ENCODE data around the gene SYNGR3. TPM values are rescaled to one million over a fixed set of nuclear protein-coding genes. Genes with fewer than 3 reads are reported as not detected.
A peak's percentile ranks its signal among the peaks of the same experiment; 100 is the strongest.
"Not testable (repeated sequence)": the region's sequence is repeated elsewhere in the genome, so short reads cannot be mapped to it uniquely, and the experiment has no call there.

The SYNGR3 gene
- total and polyA plus RNA-seq, 10 donors: 0.85 to 11.4 (median 2.8) TPM

GRCh38 chr16:1950047-1950446 lies 39.7 kb upstream of the SYNGR3 start:
- H3K27me3 ChIP-seq (replicated peaks in 1 of 7): peaks cover 0 to 9% (median 0%) of the 10 kb centered on the region in 7 donors
- no peak overlapping the region for H3K4me3 ChIP-seq
- no peak overlapping the region for H3K27ac ChIP-seq
- no peaks in the 10 kb centered on the region for H3K4me1 ChIP-seq
- no peaks in the 10 kb centered on the region for H3K36me3 ChIP-seq
- intact Hi-C loops (cut with DNase I; ENCODE audit: low total_unique reads): no loop called here
- WGBS, 5 donors: 72 to 85% (median 76%) methylated on average over 7 of the region's 7 CpGs
- TF ChIP-seq POLR2A (IDR thresholded peaks at IDR 0.05) (no peak), POLR2AphosphoS5 (IDR thresholded peaks at IDR 0.05) (no peak), CTCF (IDR thresholded peaks at IDR 0.05 in 8 of 11, conservative IDR thresholded peaks at IDR 0.05 in 3 of 11) (no peak)
- no peak for DNase-seq
- H3K9me3 ChIP-seq: no peaks in the 10 kb centered on the region

GRCh38 chr16:1950559-1950958 lies 39.2 kb upstream of the SYNGR3 start:
- DNase-seq: no peak
- intact Hi-C loops (cut with DNase I; ENCODE audit: low total_unique reads): no loop called here
- no peak overlapping the region for H3K4me3 ChIP-seq
- peaks cover 0 to 10% (median 0%) of the 10 kb centered on the region in 7 donors for H3K27me3 ChIP-seq (replicated peaks in 1 of 7)
- H3K4me1 ChIP-seq: no peaks in the 10 kb centered on the region
- no peaks in the 10 kb centered on the region for H3K9me3 ChIP-seq
- H3K36me3 ChIP-seq: no peaks in the 10 kb centered on the region
- no peak overlapping the region for H3K27ac ChIP-seq
- TF ChIP-seq POLR2AphosphoS5 (IDR thresholded peaks at IDR 0.05) (no peak), CTCF (IDR thresholded peaks at IDR 0.05 in 8 of 11, conservative IDR thresholded peaks at IDR 0.05 in 3 of 11) (no peak)
- 77 to 89% (median 88%) methylated on average over 6 to 19 of the region's 19 CpGs for WGBS, 5 donors

GRCh38 chr16:1953734-1954133 lies 36.0 kb upstream of the SYNGR3 start:
- Histone ChIP-seq H3K27ac (no peak overlapping the region), H3K27me3 (replicated peaks in 1 of 7) (peaks cover 0 to 10% (median 0%) of the 10 kb centered on the region in 7 donors), H3K4me3 (no peak overlapping the region), H3K9me3 (no peaks in the 10 kb centered on the region), H3K36me3 (no peaks in the 10 kb centered on the region), H3K4me1 (peaks cover 0 to 5% (median 2%) of the 10 kb centered on the region in 6 donors)
- 83 to 90% (median 88%) methylated on average over 22 of the region's 22 CpGs for WGBS, 5 donors
- intact Hi-C loops (cut with DNase I; ENCODE audit: low total_unique reads): no loop called here
- peak; percentile 69 for DNase-seq
- TF ChIP-seq CTCF (IDR thresholded peaks at IDR 0.05 in 8 of 11, conservative IDR thresholded peaks at IDR 0.05 in 3 of 11) (no peak), POLR2AphosphoS5 (IDR thresholded peaks at IDR 0.05) (no peak), POLR2A (IDR thresholded peaks at IDR 0.05) (no peak)

GRCh38 chr16:1957434-1958142 lies 32.2 kb upstream of the SYNGR3 start:
- 83 to 93% (median 89%) methylated on average over 16 to 22 of the region's 22 CpGs for WGBS, 5 donors
- DNase-seq; H3K27me3 ChIP-seq (replicated peaks in 1 of 7); H3K27ac ChIP-seq; intact Hi-C loops (cut with DNase I; ENCODE audit: low total_unique reads); H3K4me3 ChIP-seq; H3K9me3 ChIP-seq: not testable (repeated sequence)
- Histone ChIP-seq H3K36me3 (peaks cover 0 to 20% (median 17%) of the 10 kb centered on the region in 6 donors), H3K4me1 (peaks cover 8 to 42% (median 38%) of the 10 kb centered on the region in 6 donors)

- DNase-seq; H3K4me3 ChIP-seq; H3K9me3 ChIP-seq; intact Hi-C loops (cut with DNase I; ENCODE audit: low total_unique reads); H3K27ac ChIP-seq; H3K27me3 ChIP-seq (replicated peaks in 1 of 7): not testable (repeated sequence)
- Histone ChIP-seq H3K4me1 (peaks cover 13 to 47% (median 43%) of the 10 kb centered on the region in 6 donors), H3K36me3 (peaks cover 0 to 25% (median 23%) of the 10 kb centered on the region in 6 donors)
- WGBS, 5 donors: 69 to 92% (median 75%) methylated on average over 14 to 30 of the region's 30 CpGs
Observed at GRCh38 chr16:1958143-1958491, 31.7 kb upstream of the SYNGR3 start.

Measured in spleen (tissue), 11 donors.